SIG-M5 treated with dmso at 0.1 percent for 504 hours (cell line): ENCODE results near the gene TFRC.
"Not testable (repeated sequence)": the region's sequence is repeated elsewhere in the genome, so short reads cannot be mapped to it uniquely, and the experiment has no call there.

Experiments
- DNase-seq: peaks from one replicate; lab custom pipeline; 2025; ENCODE audit not compliant: unreplicated experiment; lab: John Stamatoyannopoulos, UW

The TFRC gene

DNA sequence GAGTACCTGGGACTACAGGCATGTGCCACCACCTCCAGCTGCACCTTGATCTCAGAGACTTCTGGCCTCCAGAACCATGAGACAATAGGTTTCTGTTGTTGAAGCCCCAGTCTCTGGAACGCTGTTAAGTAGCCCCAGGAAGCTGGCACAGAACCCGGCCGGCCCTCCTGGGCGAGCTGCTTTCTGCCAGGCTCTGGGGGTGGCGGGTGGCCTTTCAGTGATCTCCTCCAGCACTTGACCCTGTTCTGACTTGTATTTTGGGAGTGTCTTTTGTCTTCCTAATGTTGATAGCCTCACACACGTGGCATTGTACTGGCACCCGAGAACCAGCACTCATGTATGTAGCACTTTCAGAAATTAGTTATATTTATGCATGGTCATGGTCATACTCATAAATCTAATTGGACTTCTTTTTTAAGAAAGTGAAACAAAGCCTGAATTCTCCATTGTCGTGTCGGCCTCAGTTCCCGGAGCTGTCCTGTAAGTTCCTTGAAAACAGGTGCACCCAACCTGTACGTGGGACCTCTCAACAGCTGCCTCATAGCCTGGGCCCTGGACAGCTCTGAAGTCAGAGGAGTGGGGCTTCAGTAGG lies 74.0 kb downstream of the TFRC start:
- no peak for DNase-seq

GRCh38 chr3:196005338-196005737 lies 76.6 kb downstream of the TFRC start:
- DNase-seq = not testable (repeated sequence)

- not testable (repeated sequence) for DNase-seq
These were observed 77.4 kb downstream of the TFRC start for GRCh38 chr3:196004359-196005052.

DNA sequence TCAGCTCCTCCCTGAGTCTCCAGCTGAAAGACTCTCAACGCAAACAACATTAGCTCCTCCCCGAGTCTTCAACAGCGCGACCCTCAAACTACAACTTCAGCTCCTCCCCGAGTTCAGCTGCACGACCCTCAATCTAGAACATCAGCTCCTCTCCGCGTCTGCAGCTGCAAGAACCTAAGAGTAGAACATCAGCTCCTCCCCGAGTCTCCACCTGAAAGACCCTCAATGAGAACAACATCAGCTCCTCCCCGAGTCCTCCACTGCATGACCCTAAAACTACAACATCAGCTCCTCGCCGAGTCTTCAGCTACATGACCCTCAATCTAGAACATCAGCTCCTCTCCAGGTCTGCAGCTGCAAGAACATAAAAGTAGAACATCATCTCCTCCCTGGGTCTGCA lies 78.3 kb downstream of the TFRC start:
- no peak for DNase-seq

GRCh38 chr3:196002721-196003120 lies 79.2 kb downstream of the TFRC start:
- not testable (repeated sequence) for DNase-seq

DNA sequence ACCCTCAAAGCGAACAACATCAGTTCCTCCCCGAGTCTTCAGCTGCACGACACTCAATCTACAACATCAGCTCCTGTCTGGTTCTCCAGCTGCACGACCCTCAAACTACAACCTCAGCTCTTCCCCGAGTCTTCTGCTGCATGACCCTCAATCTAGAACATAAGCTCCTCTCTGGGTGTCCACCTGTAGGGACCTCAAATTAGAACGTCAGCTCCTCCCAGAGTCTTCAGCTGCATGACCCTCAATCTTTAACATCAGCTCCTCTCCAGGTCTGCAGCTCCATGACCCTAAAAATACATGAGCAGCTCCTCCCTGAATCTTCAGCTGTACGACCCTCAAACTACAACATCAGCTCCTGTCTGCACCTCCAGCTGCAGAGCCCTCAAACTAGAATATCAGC lies 80.7 kb downstream of the TFRC start:
- not testable (repeated sequence) for DNase-seq

GRCh38 chr3:196000360-196000950 lies 81.4 kb downstream of the TFRC start:
- not testable (repeated sequence) for DNase-seq

DNA sequence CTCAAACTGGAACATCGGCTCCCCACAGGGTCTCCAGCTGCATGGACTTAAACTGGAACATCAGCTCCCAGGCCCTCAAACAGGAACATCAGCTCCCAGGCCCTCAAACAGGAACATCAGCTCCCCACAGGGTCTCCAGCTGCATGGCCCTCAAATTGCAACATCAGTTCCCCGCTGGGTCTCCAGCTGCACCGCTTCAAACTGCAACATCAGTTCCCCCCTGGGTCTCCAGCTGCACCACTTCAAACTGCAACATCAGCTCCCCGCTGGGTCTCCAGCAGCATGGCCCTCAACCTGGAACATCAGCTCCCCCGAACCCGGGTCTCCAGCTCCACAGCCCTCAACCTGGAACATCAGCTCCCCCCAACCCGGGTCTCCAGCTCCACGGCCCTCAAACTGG lies 82.0 kb downstream of the TFRC start:
- DNase-seq = no peak
